ENCODE data around the gene AFF4.
"Not testable (repeated sequence)": the region's sequence is repeated elsewhere in the genome, so short reads cannot be mapped to it uniquely, and the experiment has no call there.

DNA sequence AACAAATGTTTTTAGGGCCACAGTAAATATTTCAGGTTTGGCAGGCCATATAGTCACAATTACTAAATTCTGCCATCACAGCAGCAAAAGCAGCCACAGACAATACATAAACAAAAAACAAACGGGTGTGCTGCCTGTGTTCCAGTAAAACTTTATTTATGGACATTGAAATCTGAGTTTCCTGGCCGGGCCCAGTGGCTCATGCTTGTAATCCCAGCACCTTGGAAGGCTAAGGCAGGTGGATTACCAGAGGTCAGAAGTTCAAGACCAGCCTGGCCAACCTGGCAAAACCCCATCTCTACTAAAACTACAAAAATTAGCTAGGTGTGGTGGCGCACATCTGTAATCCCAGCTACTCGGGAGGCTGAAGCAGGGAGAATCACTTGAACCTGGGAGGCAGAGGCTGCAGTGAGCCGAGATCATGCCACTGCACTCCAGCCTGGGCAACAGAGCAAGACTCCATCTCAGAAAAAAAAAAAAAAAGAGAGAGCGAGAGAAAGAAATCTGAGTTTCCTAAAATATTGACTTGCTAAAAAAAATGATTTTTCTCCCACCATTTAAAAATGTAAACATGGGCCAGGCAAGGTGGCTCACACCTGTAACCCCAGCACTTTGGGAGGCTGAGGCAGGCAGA is 7.2 kb downstream of the AFF4 start:
- TF ChIP-seq EZH2 (IDR thresholded peaks at IDR 0.05; ENCODE audit: insufficient read depth, poor library complexity, severe bottlenecking); EZH2phosphoT487 (IDR thresholded peaks at IDR 0.05; ENCODE audit: insufficient read depth, low read depth): not testable (repeated sequence)

All from GM23248 (cell line).